Measurements from ENCODE around the gene TMEM245. TPM values are rescaled to one million over a fixed set of nuclear protein-coding genes. Genes with fewer than 3 reads are reported as not detected.
A peak's percentile ranks its signal among the peaks of the same experiment; 100 is the strongest.

TMEM245 gene
- total RNA-seq, 1 experiment from 2014 or later: 110 TPM

DNA sequence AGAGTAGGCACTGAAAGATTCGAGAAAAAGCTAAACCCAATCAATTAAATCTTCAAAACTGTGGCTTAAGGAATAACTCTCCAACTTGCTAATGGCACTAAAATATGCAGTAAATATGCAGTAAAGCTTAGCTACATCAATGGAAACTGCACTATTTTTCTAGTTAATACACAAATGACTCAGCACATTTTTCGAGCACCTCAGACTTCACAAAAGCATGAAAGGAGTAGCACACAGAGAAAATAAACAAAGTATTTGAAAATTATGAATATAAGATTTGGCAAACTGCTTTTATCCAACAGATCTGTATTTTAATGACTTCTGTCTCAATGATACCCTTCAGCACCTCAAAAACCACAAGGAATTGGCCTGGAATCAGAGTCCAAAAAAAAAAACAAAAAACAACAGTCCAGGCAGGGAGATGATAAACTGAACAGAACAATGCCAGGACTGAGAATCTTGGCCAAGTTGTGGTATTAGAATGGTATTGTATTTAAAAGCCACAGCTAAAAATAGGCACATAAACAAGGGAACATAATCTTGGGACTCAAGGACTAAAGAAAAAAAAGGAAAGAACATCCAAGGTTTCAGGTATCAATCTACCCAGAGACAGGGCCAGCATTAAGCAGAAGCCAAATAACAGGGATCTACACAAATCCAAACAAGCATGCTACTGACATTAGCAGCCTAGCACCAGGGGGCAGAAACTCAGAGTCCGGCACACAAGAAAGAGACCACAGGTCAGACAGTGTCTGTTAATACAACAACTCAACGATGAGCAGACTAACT is 21.4 kb downstream of the TMEM245 start:
- CTCF ChIA-PET: interaction anchor here (0.6 kb wide), 1 partner anchor 9 kb away, joined by 4 read pairs; no protein-coding TSS in a partner anchor

GRCh38 chr9:109097146-109097545 is 22.6 kb downstream of the TMEM245 start:
- Histone ChIP-seq H3K4me1 (peaks cover 69% of the 10 kb centered on the region), H3K9me3 (no peaks in the 10 kb centered on the region), H3K4me3 (ENCODE audit: low read depth, low read length) (no peak overlapping the region), H3K36me3 (ENCODE audit: control insufficient read depth, insufficient read depth, low read length) (no peaks in the 10 kb centered on the region; the same call in 1 of the 2 replicates), H3K27me3 (replicated peaks; ENCODE audit: control insufficient read depth, insufficient read depth, low read length) (no peaks in the 10 kb centered on the region)
- Mint-ChIP-seq H3K27ac (ENCODE audit: unreplicated experiment) (peak overlapping the region; percentile 19), H3K4me3 (ENCODE audit: unreplicated experiment) (no peak overlapping the region), H3K36me3 (ENCODE audit: insufficient read depth, unreplicated experiment) (peaks cover 38% of the 10 kb centered on the region), H3K27me3 (ENCODE audit: insufficient read depth, unreplicated experiment) (no peaks in the 10 kb centered on the region), H3K4me1 (ENCODE audit: low read depth, unreplicated experiment) (peaks cover 60% of the 10 kb centered on the region), H3K9me3 (ENCODE audit: unreplicated experiment) (no peaks in the 10 kb centered on the region)
- ChIA-PET CTCF (no interaction called here), POLR2A (no interaction called here)
- no TSS peak for BruUV-seq (replicated peaks)
- DNase-seq: no peak
- TF ChIP-seq, protein P1, sequence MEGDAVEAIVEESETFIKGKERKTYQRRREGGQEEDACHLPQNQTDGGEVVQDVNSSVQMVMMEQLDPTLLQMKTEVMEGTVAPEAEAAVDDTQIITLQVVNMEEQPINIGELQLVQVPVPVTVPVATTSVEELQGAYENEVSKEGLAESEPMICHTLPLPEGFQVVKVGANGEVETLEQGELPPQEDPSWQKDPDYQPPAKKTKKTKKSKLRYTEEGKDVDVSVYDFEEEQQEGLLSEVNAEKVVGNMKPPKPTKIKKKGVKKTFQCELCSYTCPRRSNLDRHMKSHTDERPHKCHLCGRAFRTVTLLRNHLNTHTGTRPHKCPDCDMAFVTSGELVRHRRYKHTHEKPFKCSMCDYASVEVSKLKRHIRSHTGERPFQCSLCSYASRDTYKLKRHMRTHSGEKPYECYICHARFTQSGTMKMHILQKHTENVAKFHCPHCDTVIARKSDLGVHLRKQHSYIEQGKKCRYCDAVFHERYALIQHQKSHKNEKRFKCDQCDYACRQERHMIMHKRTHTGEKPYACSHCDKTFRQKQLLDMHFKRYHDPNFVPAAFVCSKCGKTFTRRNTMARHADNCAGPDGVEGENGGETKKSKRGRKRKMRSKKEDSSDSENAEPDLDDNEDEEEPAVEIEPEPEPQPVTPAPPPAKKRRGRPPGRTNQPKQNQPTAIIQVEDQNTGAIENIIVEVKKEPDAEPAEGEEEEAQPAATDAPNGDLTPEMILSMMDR (IDR thresholded peaks at IDR 0.05; ENCODE audit: insufficient read depth in 1 of 2, low read depth in 1 of 2, low read length in 1 of 2, severe bottlenecking in 1 of 2, unreplicated experiment in 1 of 2): no peak
- intact Hi-C loops (cut with micrococcal nuclease; ENCODE audit: unreplicated experiment): no loop called here

More for the DNA sequence above, 21.4 kb downstream of the TMEM245 start:
- Mint-ChIP-seq H3K27ac (ENCODE audit: unreplicated experiment) (peak overlapping the region; percentile 46), H3K27me3 (ENCODE audit: insufficient read depth, unreplicated experiment) (no peaks in the 10 kb centered on the region), H3K4me3 (ENCODE audit: unreplicated experiment) (no peak overlapping the region), H3K4me1 (ENCODE audit: low read depth, unreplicated experiment) (peaks cover 64% of the 10 kb centered on the region), H3K36me3 (ENCODE audit: insufficient read depth, unreplicated experiment) (peaks cover 37% of the 10 kb centered on the region), H3K9me3 (ENCODE audit: unreplicated experiment) (peaks cover 6% of the 10 kb centered on the region)
- no peaks in the 10 kb centered on the region for H3K36me3 ChIP-seq (ENCODE audit: control insufficient read depth, insufficient read depth, low read length)
- intact Hi-C loops (cut with micrococcal nuclease; ENCODE audit: unreplicated experiment): no loop called here
- peaks cover 79% of the 10 kb centered on the region for H3K4me1 ChIP-seq
- POLR2A ChIA-PET: no interaction called here
- TF ChIP-seq, protein P1 (IDR thresholded peaks at IDR 0.05; ENCODE audit: insufficient read depth in 1 of 2, low read depth in 1 of 2, low read length in 1 of 2, severe bottlenecking in 1 of 2, unreplicated experiment in 1 of 2): peak in 1 of 2 experiments; percentile 41
- DNase-seq: peak in 1 of 2 experiments; percentile 47
- no peak overlapping the region for H3K4me3 ChIP-seq (ENCODE audit: low read depth, low read length)
- H3K27me3 ChIP-seq (replicated peaks; ENCODE audit: control insufficient read depth, insufficient read depth, low read length): no peaks in the 10 kb centered on the region
- no TSS peak for BruUV-seq (replicated peaks)
- no peaks in the 10 kb centered on the region for H3K9me3 ChIP-seq

- CTCF ChIA-PET: no interaction called here
- Mint-ChIP-seq H3K27ac (ENCODE audit: unreplicated experiment) (no peak overlapping the region), H3K4me3 (ENCODE audit: unreplicated experiment) (no peak overlapping the region), H3K4me1 (ENCODE audit: low read depth, unreplicated experiment) (peaks cover 49% of the 10 kb centered on the region), H3K9me3 (ENCODE audit: unreplicated experiment) (no peaks in the 10 kb centered on the region), H3K36me3 (ENCODE audit: insufficient read depth, unreplicated experiment) (peaks cover 44% of the 10 kb centered on the region), H3K27me3 (ENCODE audit: insufficient read depth, unreplicated experiment) (no peaks in the 10 kb centered on the region)
- Histone ChIP-seq H3K4me3 (ENCODE audit: low read depth, low read length) (no peak overlapping the region), H3K9me3 (no peaks in the 10 kb centered on the region), H3K4me1 (peaks cover 51% of the 10 kb centered on the region), H3K27me3 (replicated peaks; ENCODE audit: control insufficient read depth, insufficient read depth, low read length) (no peaks in the 10 kb centered on the region), H3K36me3 (ENCODE audit: control insufficient read depth, insufficient read depth, low read length) (no peaks in the 10 kb centered on the region; the same call in 1 of the 2 replicates)
- DNase-seq: no peak
- POLR2A ChIA-PET: no interaction called here
- intact Hi-C loops (cut with micrococcal nuclease; ENCODE audit: unreplicated experiment): no loop called here
- BruUV-seq (replicated peaks): no TSS peak
- TF ChIP-seq, protein P1 (IDR thresholded peaks at IDR 0.05; ENCODE audit: insufficient read depth in 1 of 2, low read depth in 1 of 2, low read length in 1 of 2, severe bottlenecking in 1 of 2, unreplicated experiment in 1 of 2): no peak
These were observed 24.4 kb downstream of the TMEM245 start for GRCh38 chr9:109095321-109095720.
